Measurements from ENCODE around the gene PCSK6.

- no peak for TF ChIP-seq CTCF (IDR thresholded peaks at IDR 0.05)
- TF ChIP-seq POLR2AphosphoS5 (IDR thresholded peaks at IDR 0.05), result no peak
- TF ChIP-seq POLR2A (IDR thresholded peaks at IDR 0.05), result no peak
- no peak for TF ChIP-seq EP300 (IDR thresholded peaks at IDR 0.05)
These were observed 140.9 kb downstream of the PCSK6 start for GRCh38 chr15:101348643-101349042.

Measured in stomach (tissue), 4 donors.